ENCODE data around the gene SNRPD3.
"Not testable (repeated sequence)": the region's sequence is repeated elsewhere in the genome, so short reads cannot be mapped to it uniquely, and the experiment has no call there.

Gene SNRPD3

DNA sequence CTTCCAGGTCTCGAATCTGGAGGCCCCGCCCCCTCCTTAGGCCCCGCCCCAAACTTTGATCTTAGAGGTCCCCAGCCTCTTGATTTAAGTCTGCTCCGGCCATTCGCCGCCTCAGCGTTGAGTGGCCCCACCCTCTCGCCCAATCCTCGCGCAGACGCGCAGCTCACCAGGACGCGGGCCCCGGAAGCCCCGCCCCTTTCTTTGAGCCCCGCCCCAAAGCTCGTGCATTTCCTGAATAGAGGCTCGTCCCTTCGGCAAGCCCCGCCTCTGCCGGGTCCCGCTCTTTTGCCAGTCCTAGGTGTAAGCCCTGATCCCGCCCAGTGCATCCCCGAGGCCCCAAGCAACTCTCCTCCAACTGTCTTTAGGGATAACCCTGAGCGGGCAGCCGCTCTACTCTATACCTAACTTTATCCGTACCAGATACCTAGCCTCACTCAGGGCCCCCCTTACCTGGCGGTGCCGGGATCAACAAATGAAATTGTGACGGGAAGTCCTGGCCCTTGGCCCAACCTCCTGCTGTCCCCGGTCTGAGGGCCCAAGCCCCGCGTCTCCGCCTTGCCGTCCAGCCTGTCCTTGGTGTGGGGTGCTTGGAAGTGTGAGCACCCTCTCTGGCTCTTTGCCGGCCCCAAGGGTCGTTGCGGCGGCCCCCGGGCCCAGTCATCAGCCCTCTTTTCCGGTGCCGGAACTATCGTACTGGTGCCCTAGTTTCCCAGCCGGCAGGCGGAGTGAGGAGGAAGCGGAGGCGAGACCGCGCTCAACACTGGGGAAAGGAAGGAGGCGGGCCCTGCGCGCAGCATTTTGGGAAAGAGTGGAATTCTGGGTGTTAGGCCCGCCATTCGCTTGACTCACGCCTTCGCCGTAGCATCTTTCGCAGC, at the start of gene SNRPD3:
SNRPD3 (plus strand) TSS at position 835 of the 875 bp plus-strand sequence. CDS start 1,676 bp downstream, outside the sequence.
- peak; percentile 100 for DNase-seq (ENCODE audit: low spot score)

DNA sequence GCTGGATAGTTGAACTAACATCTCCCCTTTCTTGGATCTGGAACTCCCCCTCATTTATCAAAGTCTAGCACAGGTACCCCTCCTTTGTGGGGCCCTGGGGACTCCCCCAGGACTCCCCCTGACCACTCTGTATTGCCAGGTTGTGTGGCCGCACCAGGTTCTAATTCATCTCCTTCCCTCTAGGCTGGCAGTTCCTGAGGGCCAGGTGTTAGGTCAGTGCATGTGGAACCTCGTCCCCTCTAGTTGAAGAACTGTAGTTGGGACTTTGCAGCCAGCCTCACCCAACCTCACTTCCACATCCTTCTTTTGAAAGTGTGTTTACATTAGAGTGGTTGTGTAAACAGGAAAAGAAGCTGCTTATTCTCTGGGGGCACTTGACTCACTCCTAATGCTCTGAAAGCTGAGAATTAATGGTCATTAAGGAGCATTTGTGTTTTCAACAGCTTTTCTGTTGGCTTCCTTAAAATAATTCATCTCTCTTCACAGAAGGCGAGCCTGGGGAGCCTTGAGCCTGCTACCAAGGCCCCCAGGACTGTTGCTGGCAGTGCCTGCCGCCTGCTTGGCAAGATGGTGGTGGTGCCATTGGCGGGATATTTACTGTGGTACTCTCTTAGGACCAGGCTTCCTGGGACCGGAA, 48.9 kb upstream of the SNRPD3 start:
- DNase-seq (ENCODE audit: low spot score), result no peak

DNA sequence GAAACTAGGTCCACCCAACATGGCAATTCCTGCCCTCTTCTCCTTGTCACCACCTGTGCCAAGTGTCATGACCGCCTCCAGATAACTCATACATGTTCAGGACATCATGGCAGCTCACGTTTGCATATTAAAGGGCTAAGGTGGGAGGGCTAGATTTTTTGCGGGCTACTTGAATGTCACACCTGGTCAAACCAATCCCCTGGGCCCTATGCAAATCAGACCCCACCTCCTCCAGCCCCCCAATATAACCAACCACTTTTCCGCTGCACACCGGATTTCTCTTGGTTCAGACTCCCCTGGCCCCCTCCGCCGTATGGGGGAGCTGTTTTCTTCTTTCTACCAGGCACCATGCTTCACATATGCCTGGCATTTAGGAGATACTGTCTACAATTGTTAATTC, 48.1 kb upstream of the SNRPD3 start:
- DNase-seq (ENCODE audit: low spot score), result no peak

DNA sequence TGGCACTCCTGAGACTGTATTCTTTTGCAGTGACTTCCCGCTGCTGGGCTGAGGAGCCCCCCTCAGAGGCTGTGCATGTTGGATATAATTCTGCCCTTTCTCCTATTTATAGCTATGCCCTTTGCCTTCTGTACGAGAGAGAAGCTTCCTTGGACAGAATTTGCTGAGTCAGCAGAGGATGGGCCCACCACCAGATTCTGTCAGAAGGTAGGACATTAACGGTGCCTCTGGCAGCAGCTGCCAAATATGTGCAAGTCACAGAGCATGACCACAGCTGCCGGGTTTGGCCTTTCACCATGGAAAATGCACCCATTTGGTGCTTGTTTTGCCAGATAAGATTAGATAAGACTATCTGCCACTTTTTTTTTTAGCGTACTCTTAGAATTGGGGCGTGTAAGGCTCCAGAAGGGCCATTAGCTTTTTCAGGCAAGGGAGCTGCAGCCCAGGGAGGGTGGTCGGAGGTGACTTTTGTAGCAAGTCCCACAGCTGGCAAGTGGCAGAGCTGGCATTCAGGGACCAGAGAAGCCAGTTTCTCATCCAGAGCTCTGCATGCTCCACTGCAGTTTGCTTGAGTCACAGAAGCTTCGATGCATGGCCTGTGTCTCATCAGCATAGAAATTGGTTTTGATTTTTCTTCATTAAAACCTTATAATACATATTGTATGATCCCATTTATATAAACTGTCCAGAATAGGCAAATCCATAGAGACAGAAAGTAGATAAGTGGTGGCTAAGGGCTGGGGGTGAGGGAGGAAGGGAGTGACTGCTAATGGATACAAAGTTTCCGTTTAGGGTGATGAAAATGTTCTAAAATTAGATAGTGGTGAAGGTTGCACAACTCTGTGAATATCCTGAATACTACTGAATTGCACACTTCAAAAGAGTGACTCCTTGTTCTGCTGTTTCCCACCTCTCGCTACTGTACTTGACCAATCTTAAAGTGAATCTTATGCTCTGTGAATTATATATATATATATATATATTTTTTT, 44.9 kb upstream of the SNRPD3 start:
- no peak for DNase-seq (ENCODE audit: low spot score)

DNA sequence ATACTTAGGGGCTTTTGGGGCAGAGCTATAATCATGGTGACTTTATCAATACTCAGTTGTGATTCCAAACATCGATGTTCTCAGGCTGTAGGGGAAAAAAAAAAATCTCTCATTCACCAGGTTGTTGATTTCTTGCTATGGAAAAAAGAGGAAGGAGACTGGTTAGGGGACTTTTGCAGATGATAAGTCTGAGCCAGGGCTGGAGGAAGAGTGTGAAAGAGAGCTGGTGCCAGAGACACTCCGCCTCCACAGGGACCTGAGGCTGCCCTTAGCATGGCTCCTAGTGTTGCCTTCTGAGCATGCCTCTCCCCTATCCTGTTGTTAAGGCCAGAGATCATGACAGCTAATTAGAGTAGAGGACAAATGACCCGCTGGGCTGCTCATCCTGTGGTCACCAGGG, 43.8 kb upstream of the SNRPD3 start:
- no peak for DNase-seq (ENCODE audit: low spot score)

DNA sequence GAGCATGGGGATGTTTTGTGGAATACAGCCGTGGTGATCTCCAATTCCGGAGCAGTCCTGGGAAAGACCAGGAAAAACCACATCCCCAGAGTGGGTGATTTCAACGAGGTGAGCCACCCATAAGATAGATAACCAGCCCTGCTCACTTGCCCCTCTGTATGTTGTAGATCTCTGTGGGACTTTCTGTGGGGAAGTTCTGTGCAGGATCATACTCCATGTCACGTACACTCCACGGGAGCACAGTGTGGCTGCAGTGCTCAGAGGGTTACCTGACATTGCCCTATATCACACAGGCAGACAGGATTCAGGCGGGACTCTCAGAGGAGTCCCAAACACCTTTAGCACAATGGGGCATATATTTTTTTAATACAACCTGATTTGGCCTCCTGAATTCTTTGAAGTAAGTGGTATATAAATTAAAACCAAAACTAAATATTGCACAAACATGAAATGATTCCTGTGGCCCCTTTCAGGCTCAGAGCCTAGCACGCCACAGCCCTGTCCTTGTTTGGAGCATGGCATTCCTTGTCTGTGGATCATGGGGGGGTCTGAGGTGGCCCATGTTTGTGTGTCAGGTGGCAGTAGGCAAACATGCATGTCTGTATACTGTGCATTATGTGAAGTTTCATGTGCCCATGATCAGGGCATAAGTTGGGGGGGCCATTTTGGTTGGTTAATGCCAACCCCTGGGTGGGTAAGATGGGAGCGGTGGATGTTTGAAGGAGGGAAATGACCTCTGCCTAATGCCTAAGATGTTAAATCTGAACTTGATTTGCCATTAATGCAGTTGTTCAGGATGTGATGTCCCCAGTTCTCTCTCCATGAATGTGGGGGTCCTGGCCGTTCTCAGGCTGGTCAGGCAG, 42.2 kb upstream of the SNRPD3 start:
- no peak for DNase-seq (ENCODE audit: low spot score)

DNA sequence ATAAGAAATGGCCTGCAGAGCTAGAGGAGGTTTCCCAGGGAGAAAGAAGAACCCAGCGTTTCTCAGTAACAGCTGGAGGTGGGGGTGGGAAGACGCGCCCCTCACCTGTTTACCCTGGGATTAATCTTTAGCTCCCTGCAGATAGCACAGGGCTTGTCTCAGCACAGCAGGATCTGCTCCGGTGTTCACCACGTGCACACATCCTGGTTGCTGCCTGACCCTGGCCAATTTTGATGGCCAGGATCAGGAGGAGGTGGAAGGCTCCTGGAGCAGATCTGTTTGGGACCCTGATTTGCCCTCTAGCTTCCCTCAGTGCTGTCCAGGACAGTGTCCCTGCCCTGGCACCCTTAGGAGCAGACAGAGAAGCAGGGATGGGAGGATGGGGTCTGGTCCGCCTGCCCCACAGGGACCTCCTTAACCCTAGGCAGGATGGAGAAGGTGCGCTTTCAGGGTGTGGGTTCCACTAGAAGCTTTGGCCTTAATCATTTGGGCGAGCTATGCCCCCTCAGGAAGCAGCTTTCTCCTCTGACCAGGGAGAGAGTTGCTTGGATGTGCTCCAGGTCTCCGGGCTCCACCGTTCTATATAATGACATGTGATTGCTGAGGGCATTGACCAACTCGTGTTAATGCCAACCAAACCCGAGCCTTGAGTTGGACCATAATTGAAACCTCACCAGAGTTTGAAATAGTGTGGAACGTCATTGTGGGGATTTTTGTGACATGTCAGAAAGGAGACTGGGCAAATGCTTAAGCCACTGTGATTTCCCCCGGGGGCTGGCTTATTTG, 41.4 kb upstream of the SNRPD3 start:
- no peak for DNase-seq (ENCODE audit: low spot score)

DNA sequence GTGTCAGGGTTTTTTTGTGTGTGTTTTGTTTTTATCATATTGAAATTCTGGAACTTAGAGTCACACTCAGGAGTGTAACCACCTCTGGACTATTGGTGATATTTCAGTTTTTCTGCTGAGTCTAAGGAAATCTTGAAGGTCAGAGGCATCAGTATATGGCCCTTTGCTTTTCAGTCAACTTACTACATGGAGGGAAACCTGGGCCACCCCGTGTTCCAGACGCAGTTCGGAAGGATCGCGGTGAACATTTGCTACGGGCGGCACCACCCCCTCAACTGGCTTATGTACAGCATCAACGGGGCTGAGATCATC, 40.8 kb upstream of the SNRPD3 start:
- no peak for DNase-seq (ENCODE audit: low spot score)

DNA sequence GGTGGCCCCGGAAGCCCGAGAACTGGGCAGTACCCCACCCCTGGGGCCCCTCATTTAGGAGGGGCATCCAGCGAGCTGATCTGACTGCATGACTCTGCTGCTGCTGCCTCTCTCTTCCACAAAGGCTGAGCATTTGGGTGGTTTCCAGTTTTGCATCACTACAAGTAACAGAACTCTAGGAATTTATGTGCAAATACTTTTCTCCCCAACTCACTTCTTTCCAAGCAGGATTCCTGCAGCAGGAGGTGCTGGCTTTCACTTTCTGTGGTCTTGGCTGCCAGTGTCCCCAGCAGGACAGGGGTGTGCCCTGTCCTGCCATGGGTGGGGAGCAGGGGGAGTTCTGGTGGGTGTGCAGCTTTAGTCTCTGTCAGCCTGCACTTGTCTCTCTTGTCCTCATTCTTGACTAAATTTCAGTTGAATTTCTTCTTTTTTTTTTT, 39.5 kb upstream of the SNRPD3 start:
- no peak for DNase-seq (ENCODE audit: low spot score)

DNA sequence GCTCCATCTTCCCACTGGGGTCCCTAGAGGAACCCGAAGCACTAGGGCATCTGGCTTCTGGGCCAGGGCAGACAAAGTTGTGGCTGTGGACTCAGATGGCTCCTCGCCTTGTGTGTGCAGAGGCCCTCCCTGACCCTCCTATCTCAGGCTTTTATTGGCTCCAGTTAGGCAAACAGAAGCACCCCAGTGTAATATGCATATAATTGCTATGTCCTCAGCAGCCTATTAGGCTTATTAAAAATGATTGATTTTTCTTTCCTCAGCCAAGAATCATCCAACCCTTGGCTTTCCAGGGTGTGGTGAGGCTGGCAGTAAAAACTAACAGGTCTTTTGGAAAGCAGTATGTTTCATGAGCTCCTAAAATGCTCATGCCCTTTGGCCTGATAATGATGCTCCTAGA, 38.4 kb upstream of the SNRPD3 start:
- DNase-seq (ENCODE audit: low spot score), result no peak

DNA sequence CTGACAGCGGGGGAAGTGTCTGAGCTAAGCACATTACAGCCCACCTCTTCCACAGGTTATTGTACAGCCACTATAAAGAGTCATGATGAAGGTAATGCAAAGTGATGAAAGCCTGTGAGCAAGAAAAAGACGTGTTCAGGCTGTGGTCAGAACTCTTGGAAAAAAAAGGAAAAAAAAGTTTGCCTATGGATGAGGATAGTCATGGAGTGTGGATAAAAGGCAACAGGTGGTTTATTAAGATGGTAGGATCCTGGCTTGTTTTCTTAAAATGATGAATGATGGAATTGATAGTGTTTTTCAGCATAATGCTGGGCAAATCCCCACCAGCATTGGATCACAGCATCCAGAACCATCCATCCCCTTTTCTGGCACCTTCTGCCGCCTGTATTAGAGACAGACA, 37.6 kb upstream of the SNRPD3 start:
- no peak for DNase-seq (ENCODE audit: low spot score)

DNA sequence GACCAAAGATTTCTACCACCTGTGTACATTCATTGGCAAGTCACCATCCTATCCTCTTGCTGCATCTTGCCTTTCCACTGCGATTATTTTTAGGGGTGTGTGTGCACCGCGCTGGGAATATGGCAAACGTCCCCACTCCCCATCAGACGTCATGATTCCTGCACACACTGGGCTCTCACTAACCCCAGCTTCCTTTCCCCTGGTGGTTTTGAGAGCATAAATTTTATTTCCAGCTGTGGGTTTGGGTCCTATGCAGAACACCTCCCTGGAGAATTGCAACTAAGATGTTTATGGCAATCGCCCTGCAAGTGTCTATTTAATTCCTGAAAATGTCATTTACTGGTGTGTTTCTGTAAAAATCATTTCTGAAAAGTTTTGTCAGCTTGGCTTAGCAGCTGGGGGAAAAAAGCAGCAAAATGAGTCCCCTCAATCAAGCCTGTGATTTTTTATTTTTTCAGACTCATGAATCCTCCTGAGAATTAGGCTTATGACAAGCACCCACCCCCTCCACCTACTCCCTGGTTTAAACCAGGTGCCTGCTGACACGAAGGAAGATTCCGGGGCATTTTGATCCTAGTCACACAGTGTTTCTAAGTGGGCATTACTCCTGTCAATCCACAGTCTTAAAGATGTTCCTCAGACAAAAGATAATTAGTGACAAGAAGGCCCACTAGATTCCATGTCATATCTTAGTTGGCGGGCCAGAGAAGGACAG, 36.9 kb upstream of the SNRPD3 start:
- no peak for DNase-seq (ENCODE audit: low spot score)

DNA sequence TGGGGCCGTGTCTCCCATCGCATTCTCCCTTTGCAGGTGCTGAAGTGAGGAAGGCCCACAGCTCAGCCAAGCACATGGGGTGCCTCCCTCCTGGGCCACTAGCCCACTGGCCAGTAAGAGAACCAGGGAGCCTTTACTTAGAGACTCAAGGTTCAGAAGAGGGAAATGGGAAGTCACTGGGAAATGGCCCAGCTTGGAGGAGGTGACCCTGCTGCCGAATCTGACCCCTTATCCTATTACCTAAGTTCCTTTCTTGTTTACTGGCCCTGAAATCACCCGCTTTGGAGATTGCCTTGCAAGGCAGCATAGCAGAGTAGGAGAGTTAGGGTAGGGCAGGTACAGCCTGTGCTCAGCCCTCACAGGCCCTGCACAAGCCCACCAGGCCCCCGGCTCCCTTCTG, 36.3 kb upstream of the SNRPD3 start:
- no peak for DNase-seq (ENCODE audit: low spot score)

DNA sequence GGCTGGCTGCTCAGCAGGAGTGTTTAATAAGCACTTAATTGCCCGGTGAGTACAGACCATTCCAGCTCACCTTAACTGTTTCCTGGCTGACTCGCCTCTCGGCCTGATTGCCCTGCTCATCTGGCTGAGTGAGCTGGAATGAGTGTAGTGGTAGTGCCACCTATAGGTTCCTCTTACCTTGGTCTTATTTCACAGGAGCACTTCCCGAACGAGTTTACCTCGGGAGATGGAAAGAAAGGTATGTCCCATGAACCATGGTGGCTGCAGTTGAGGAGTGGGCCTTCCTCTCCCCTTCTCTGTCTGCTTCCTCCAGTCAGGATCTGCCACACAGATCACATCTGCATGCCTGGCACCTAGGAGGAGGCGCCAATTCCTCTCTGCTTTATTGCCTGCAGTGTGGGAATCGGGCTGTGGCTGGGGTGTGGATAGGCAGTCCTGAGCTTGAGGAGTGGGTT, 34.0 kb upstream of the SNRPD3 start:
- peak; percentile 35 for DNase-seq (ENCODE audit: low spot score)

DNA sequence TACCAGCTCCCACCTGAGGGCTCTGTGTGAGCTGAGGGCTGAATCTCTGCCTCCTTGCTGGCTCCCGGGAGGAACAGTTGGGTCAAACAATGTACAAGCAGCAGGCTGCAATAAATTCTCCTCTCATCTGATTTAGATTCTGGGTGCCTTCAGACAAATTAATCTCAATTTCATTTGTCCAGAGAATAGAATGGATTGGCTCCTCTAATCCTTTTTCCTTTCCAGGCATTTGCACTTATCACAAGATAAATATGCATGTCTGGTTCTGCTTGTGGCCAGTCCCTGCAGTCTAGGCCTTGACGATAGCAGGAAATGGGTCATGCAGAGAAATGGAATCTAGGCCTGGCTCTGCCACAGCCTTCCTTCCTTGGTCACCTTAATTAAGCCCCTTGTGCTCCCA, 31.9 kb upstream of the SNRPD3 start:
- no peak for DNase-seq (ENCODE audit: low spot score)

DNA sequence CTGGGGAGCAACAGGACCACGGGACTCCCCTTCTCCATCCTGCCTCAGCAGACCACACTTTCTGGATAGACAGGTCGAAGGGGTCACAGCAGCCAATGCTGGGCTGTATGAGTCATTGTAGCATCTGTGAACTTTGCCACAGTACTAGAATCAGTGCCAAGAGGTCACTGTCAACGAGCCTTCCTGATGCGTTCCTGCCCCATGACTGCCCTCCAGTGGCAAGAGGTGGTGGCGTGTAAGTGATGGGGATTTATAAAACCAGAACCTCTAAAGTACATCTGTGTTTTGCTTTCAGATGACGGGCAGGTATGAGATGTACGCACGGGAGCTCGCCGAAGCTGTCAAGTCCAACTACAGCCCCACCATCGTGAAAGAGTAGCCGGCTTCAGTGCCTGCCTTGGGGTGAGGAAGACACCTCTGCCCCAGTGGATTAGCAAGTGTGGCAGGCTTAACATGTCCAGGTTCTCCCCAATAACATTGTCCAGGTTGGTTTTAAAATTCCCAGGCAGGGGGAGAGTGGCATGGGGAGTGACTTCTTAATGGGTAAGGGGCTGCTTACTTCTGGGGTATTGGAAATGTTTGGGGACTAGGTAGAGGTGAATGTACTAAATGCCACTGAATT, 30.3 kb upstream of the SNRPD3 start:
- peak; percentile 83 for DNase-seq (ENCODE audit: low spot score)

DNA sequence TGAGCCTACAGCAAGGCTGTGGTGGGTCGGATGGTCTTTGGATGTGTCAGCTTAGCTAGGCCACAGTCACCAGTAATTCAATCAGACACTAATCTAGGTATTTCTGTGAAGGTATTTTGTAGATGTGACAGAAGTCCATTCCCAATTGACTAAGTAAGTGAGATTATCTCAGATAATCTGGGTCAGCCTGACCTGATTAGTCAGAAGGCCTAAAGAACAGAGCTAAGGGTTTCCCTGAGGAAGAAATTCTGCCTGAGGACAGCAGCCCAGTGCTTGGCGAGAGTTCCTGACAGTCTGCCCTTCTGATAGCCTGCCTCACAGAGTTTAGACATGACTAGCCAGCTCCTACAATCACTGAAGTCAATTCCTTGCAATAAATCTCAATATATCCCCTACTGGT, 29.6 kb upstream of the SNRPD3 start:
- DNase-seq (ENCODE audit: low spot score), result no peak

DNA sequence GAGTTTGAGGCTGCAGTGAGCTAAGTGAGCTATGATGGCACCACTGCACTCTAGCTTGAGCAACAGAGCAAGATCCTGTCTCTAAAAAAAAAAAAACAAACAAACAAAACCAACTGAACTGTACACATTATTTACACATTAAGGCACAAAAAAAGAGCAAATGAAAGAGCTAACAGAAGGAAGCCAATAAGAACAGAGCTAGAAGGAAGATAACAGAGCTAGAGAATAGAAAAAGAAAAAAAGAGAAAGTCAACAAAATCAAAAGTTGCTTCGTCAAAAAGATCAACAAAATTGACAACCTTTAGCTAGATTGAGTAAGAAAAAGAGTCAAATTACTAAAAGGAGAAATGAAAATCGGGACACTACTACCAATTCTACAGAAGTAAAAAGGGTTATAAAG, 25.9 kb upstream of the SNRPD3 start:
- DNase-seq (ENCODE audit: low spot score), result no peak

DNA sequence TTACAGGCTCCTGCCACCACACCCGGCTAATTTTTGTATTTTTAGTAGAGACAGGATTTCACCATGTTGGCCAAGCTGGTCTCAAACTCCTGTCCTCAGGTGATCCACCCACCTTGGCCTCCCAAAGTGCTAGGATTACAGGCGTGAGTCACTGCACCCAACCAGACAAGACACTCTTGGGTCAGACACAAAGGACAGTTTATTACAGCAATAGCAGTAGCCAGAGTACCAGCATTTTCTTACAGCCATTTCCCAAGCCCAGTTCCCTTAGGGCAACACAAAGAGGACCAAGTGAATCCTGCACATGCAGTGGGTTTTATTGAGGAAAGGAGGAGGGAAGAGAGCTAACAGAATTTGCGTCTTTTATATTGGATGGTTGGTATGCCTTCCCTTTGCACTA, 24.8 kb upstream of the SNRPD3 start:
- DNase-seq (ENCODE audit: low spot score), result not testable (repeated sequence)

DNA sequence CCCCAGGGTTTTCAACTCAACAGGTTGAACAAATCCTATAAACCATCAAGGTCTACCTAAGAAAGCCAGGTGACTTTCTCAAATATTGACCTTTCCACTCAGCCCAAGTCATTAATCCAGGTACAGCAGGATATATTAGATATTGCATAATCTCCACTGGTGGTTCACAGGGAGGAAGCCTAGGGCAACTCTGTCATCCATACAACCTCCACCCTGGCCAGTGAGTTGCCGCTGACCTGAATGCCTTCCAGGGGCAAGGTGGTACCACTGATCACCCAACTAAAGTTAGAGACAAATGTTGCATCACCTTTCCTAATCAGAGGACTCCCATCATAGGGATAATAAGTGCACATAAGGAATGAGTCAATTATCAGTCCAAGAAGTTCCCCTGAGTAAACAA, 23.7 kb upstream of the SNRPD3 start:
- DNase-seq (ENCODE audit: low spot score), result no peak

All from CD4-positive, alpha-beta T cell treated with Interleukin-2 at 100 ng/mL for 4 hours (primary cell).